H1 (cell line): ENCODE measurements around the gene PLCL2.

Experiments
- ATF2 ChIP-seq: IDR thresholded peaks from 2 replicates; pipeline ENCODE4 v1.6.1; 2012; ENCODE audit warnings: low read length, inconsistent platforms
- CTCF ChIP-seq, 3 experiments: IDR thresholded peaks; 1 replicate in 2 of 3; 2 replicates in 1 of 3; pipeline versions ENCODE4 v1.5.1 to v1.6.1; 2011; ENCODE audit warnings: low read length in 3 of 3, mild to moderate bottlenecking in 3 of 3, inconsistent platforms in 2 of 3, low read depth in 1 of 3, moderate library complexity in 1 of 3; ENCODE audit not compliant: insufficient read depth in 1 of 3; ENCODE audit errors: control extremely low read depth in 1 of 3
- NANOG ChIP-seq: IDR thresholded peaks from 2 replicates; pipeline ENCODE4 v1.6.1; 2011; ENCODE audit warnings: low read length, low read depth, mild to moderate bottlenecking, inconsistent platforms; ENCODE audit not compliant: insufficient read depth, poor library complexity, severe bottlenecking
- PHF8 ChIP-seq: fragments of 200-600 bp; sonication (generic); conservative IDR thresholded peaks from 2 replicates; pipeline ENCODE4 v1.7.1; 2012; ENCODE audit warnings: low read depth, mild to moderate bottlenecking, inconsistent platforms, low read length, moderate library complexity
- POLR2AphosphoS5 ChIP-seq: IDR thresholded peaks from 2 replicates; pipeline ENCODE4 v1.6.1; 2011; ENCODE audit warnings: low read depth, low read length

- TF ChIP-seq PHF8 = no peak
- no peak for TF ChIP-seq CTCF (IDR thresholded peaks at IDR 0.05; ENCODE audit: control extremely low read depth in 1 of 3, insufficient read depth in 1 of 3, low read depth in 1 of 3, low read length in 3 of 3)
- no peak for TF ChIP-seq NANOG
- TF ChIP-seq POLR2AphosphoS5 = no peak
- no peak for TF ChIP-seq ATF2
These were observed 145.7 kb downstream of the PLCL2 start for GRCh38 chr3:17030438-17030837.
